Immature natural killer cell (primary cell): Measurements from ENCODE around the gene CYP2S1. TPM values are rescaled to one million over a fixed set of nuclear protein-coding genes. Genes with fewer than 3 reads are reported as not detected.

Experiments used
- DNase-seq, 3 donors: peaks; one replicate each; pipeline ENCODE4 v3.0.0; 2022; ENCODE audit warnings: mixed read lengths in 1 of 3
- H3K27ac Mint-ChIP-seq, 6 donors: one replicate each; pipeline ENCODE4 v1.8.0; 2020; ENCODE audit warnings: mixed read lengths in 6 of 6, mild to moderate bottlenecking in 5 of 6, inconsistent platforms in 4 of 6, moderate library complexity in 3 of 6
- H3K27me3 Mint-ChIP-seq, 3 donors: one replicate each; pipeline ENCODE4 v1.8.0; 2020 to 2021; ENCODE audit warnings: low read depth in 3 of 3, mild to moderate bottlenecking in 3 of 3, mixed read lengths in 3 of 3, moderate library complexity in 3 of 3, inconsistent platforms in 1 of 3
- H3K36me3 Mint-ChIP-seq, 3 donors: one replicate each; pipeline ENCODE4 v1.8.0; 2020; ENCODE audit warnings: mixed read lengths in 3 of 3, inconsistent platforms in 2 of 3, mild to moderate bottlenecking in 2 of 3
- H3K4me1 Mint-ChIP-seq, 2 donors: one replicate each; pipeline ENCODE4 v1.8.0; 2020; ENCODE audit warnings: inconsistent platforms in 2 of 2, mild to moderate bottlenecking in 2 of 2, mixed read lengths in 2 of 2, moderate library complexity in 1 of 2
- H3K4me3 Mint-ChIP-seq, 5 donors: one replicate each; pipeline ENCODE4 v1.8.0; 2020; ENCODE audit warnings: mild to moderate bottlenecking in 5 of 5, mixed read lengths in 5 of 5, inconsistent platforms in 3 of 5, moderate library complexity in 3 of 5
- H3K9me3 Mint-ChIP-seq, 6 donors: one replicate each; pipeline ENCODE4 v1.8.0; 2020; ENCODE audit warnings: mild to moderate bottlenecking in 6 of 6, mixed read lengths in 6 of 6, inconsistent platforms in 4 of 6, moderate library complexity in 3 of 6
- polyA plus RNA-seq, 3 donors: library from polyadenylated mRNA; unstranded; fragments of 300-500 nt; fragmentation: Illumina TruSeq; gene quantifications; one replicate each; pipeline ENCODE4 v1.2.3, GENCODE V29; 2021

Gene CYP2S1
- polyA plus RNA-seq, 3 donors from 2014 or later = 0.17 to 1.4 TPM; not detected in 1

DNA sequence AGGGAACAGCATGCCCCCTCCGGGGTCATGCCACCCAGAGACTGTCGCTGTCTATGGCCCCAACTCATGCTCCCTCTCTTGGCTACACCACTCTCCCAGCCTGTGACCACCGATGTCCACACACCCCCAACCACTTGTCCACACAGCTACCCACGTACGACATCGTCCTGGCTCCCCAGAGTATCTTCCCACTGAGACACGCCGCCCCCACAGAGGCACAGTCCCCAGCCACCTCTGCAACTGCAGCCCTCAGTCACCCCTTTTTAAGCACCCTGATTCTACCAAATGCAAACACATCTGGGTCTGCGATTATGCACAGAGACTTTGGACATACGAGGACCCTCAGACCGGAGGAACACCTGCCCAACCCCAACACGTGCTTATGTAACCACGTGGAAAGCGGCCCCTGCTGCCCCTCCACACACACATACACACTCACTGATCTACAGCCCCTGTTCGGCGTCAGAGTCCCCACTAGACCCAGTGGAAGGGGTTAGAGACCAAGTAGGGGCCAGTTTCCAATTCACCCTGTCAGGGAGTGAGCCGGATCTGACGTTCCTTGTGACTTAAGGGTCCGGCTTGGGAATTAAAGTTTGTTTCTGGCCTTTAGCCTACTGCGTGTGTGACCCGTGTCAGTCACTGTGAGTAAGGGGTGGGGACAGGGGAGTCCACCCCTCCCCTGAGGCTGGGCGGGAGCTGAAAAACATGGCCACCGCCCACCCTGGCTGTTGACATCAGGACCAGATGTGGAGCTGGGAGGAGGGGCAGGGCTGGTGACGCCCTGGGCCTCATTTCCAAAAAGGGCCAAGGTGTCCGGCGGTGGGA, 14.1 kb downstream of the CYP2S1 start:
- Mint-ChIP-seq H3K36me3 (no peaks in the 10 kb centered on the region), H3K9me3 (no peaks in the 10 kb centered on the region), H3K27ac (peak overlapping the region in 2 of 6 donors; percentile 2 to 21), H3K27me3 (peaks cover 3 to 8% (median 6%) of the 10 kb centered on the region in 3 donors), H3K4me3 (no peak overlapping the region), H3K4me1 (peaks cover 0 to 4% of the 10 kb centered on the region in 2 donors)
- DNase-seq = no peak

DNA sequence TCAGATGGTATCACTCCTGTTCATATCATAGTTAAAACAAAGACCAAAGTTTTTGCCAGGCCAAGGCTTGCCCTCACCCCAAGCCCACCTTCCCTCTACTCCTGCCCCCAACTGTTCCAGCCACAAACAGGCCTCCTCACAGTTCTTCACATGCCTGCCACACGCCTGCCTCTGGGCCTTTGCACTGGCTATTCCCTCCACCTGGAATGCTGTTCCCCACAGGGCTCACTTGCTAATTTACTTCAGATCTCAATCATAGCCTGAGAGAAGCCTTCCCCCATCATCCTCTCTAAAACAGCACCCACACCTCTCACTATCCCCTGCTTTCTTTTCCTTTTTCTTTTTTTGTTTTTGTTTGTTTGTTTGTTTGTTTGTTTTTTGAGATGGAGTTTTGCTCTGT, 21.1 kb downstream of the CYP2S1 start:
- no peak overlapping the region for H3K4me3 Mint-ChIP-seq
- peaks cover 6 to 11% (median 10%) of the 10 kb centered on the region in 3 donors for H3K27me3 Mint-ChIP-seq
- no peaks in the 10 kb centered on the region for H3K36me3 Mint-ChIP-seq
- no peak for DNase-seq
- H3K27ac Mint-ChIP-seq = peak overlapping the region in 3 of 6 donors; percentile 1 to 39 (median 3)
- no peaks in the 10 kb centered on the region for H3K4me1 Mint-ChIP-seq
- no peaks in the 10 kb centered on the region for H3K9me3 Mint-ChIP-seq

DNA sequence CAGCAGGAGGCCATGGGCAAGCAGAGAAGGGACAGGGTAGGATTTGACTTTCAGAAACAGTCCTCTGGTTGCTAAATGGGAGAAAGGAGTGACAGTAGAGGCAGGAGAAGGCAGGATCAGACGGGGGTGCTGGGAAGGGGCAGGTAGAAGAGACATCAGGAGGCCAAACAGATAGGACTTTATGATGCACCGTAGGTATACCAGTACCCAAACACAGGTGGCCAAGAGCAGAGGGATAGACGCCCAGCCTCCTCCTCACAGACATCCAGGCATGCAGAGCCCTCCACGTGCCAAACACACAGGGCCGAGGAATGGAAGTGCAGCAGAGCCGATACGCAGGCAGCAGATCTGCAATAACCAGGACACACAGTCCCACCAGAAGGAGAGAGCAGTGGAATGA, 24.7 kb downstream of the CYP2S1 start:
- no peak overlapping the region for H3K27ac Mint-ChIP-seq
- H3K36me3 Mint-ChIP-seq = no peaks in the 10 kb centered on the region
- no peak overlapping the region for H3K4me3 Mint-ChIP-seq
- DNase-seq = no peak
- peaks cover 10 to 13% (median 11%) of the 10 kb centered on the region in 3 donors for H3K27me3 Mint-ChIP-seq
- H3K9me3 Mint-ChIP-seq = no peaks in the 10 kb centered on the region
- no peaks in the 10 kb centered on the region for H3K4me1 Mint-ChIP-seq

DNA sequence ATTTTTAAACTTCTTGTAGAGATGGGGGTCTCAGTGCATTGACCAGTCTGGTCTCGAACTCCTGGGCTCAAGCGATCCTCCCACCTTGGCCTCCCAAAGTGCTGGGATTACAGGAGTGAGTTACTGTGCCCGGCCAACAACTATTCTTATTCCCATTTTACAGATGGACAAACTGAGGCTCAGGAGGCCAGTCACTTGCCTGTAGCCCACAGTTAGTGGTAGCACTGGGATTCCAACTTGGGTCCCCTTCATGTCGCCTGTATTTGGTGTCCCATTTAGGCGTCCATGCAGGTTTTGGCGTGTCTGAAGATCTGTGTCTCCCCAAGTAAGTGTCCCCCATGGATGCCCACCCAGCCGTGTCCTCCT, 25.2 kb downstream of the CYP2S1 start:
- H3K27ac Mint-ChIP-seq = no peak overlapping the region
- H3K27me3 Mint-ChIP-seq = peaks cover 10 to 15% (median 11%) of the 10 kb centered on the region in 3 donors
- no peak overlapping the region for H3K4me3 Mint-ChIP-seq
- no peaks in the 10 kb centered on the region for H3K36me3 Mint-ChIP-seq
- no peaks in the 10 kb centered on the region for H3K4me1 Mint-ChIP-seq
- no peaks in the 10 kb centered on the region for H3K9me3 Mint-ChIP-seq
- no peak for DNase-seq

DNA sequence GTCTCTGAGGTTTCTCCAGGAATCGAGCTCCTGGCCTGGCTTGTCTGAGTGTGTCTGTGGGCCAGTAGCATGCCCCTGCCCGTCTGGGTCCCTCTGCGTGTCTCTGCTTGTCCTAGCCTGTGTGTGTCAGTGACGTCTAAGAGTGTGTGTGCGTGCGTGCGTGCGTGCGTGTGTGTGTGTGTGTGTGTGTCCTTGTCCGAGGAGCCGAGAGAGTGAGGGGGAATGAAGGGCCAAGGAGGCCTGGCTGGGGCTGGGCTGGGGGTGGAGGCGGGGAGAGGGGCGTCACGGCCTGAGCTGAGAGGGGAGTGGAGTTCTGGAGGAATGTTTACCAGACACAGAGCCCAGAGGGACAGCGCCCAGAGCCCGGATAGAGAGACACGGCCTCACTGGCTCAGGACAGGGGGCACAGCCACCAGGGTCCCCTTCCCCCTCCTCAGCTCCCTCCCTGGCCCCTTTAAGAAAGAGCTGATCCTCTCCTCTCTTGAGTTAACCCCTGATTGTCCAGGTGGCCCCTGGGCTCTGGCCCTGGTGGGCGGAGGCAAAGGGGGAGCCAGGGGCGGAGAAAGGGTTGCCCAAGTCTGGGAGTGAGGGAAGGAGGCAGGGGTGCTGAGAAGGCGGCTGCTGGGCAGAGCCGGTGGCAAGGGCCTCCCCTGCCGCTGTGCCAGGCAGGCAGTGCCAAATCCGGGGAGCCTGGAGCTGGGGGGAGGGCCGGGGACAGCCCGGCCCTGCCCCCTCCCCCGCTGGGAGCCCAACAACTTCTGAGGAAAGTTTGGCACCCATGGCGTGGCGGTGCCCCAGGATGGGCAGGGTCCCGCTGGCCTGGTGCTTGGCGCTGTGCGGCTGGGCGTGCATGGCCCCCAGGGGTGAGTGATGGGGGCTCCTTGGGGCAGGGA, 25.8 kb downstream of the CYP2S1 start, which contains the start of gene AXL:
Gene AXL (plus strand): TSS at position 609 of the 893 bp plus-strand sequence. CDS start 170 bp downstream, at position 779.
- Mint-ChIP-seq H3K36me3 (no peaks in the 10 kb centered on the region), H3K27ac (peak within 1 kb of the TSS in 1 of 6 donors; percentile 59), H3K27me3 (peaks cover 10 to 15% (median 11%) of the 10 kb centered on the region in 3 donors), H3K4me3 (no peak within 1 kb of the TSS), H3K9me3 (no peaks in the 10 kb centered on the region), H3K4me1 (no peaks in the 10 kb centered on the region)
- no peak for DNase-seq

DNA sequence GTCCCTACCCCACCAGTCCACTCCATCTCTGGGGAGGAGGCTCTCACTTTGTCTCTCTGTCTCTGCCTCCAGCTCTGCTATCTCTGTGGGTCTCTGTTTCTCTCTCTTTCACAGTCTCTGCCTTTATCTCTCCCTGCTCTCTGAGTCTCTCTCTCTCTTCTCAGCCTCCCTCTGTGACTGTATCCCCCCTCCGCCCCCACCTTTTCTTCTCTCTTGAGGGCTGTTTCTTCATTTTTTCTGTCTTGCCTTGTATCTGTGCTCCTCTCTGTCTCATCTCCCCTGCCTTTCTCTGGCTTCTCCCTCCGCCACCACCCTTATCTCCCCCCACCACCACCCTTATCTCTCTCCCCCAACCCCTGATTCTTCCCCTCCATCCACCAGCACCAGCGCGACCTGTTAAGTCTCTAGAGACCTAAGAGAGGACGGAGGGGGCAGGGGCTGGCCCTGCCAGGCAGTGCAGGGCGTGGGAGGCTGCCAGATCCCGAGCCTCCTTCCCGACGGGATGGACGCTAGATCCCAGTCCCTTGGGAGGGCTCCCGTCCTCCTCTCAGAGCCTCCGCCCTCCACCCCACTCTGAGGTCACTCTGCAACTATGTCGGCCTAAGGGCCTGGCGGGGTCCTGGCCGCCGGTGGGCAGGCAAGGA, 27.0 kb downstream of the CYP2S1 start:
- Mint-ChIP-seq H3K27me3 (peaks cover 10 to 14% (median 10%) of the 10 kb centered on the region in 3 donors), H3K4me1 (no peaks in the 10 kb centered on the region), H3K27ac (peak overlapping the region in 1 of 6 donors; percentile 59), H3K4me3 (no peak overlapping the region), H3K36me3 (no peaks in the 10 kb centered on the region), H3K9me3 (no peaks in the 10 kb centered on the region)
- no peak for DNase-seq

DNA sequence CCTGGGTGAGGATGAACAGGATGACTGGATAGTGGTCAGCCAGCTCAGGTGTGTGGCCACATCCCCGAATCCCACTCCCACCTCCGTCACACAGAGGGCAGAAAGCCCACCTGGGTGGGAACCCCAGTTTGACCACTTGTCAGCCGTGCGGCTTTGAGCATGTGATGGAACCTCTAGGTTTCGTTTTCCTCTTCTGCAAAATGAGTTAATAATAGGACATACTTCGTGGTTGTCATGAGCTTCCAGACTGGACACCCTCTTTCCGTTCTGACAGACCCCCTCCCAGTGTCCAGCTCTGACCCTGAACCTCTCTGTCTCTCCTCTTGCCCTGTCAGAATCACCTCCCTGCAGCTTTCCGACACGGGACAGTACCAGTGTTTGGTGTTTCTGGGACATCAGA, 27.8 kb downstream of the CYP2S1 start:
- H3K36me3 Mint-ChIP-seq = no peaks in the 10 kb centered on the region
- peaks cover 5 to 6% of the 10 kb centered on the region in 2 donors for H3K4me1 Mint-ChIP-seq
- H3K9me3 Mint-ChIP-seq = no peaks in the 10 kb centered on the region
- no peak overlapping the region for H3K4me3 Mint-ChIP-seq
- no peak for DNase-seq
- no peak overlapping the region for H3K27ac Mint-ChIP-seq
- H3K27me3 Mint-ChIP-seq = peaks cover 13 to 20% (median 13%) of the 10 kb centered on the region in 3 donors

DNA sequence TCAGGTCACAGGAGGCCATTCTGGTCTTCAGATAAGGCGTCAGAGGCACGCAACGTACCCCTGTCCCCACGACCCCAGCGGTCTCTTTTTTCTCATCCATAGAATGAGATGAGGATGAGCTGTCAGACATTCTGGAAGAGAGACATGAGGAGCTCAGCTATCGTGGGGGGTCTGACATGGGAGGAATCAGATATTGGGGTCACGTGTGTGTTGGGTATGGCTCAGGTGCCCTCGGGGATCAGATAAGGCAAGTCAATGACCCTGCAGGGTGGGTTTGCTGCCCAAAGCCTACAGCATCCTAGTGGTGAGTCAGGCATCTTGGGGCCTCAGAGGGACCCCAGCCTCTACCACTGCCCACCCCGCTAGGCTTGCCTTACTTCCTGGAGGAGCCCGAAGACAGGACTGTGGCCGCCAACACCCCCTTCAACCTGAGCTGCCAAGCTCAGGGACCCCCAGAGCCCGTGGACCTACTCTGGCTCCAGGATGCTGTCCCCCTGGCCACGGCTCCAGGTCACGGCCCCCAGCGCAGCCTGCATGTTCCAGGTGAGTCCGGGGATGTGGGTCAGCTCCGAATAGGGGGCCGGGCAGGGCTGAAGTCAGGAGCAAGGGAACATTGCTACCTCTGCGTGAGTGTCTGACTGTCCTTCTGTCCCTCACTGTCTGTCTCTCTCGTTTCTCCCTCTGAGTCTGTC, 28.6 kb downstream of the CYP2S1 start:
- Mint-ChIP-seq H3K27me3 (peaks cover 13 to 23% (median 16%) of the 10 kb centered on the region in 3 donors), H3K9me3 (no peaks in the 10 kb centered on the region), H3K4me3 (no peak overlapping the region)

DNA sequence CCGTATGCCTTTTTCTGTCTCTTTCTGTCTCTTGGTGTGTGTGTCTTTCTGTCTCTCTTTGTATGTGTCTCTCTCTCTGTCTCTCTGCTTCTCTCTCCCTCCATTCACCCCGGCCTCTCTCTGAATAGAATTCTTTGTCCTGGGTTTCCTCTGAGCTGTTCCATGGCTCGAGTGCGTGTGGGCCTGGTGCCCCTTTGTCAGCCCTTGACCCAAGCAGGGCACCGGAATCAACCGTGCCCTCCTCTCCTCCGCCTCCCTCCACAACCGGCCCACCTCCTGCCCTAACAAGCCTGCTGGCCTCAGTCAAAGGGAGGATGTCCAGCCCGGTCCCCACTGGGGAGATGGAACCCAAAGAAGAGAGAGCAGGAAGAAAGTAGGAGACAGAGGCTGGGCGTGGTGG, 29.2 kb downstream of the CYP2S1 start:
- Mint-ChIP-seq H3K27ac (peak overlapping the region in 1 of 6 donors; percentile 26), H3K4me3 (peak overlapping the region in 1 of 5 donors; percentile 13), H3K27me3 (peaks cover 13 to 29% (median 16%) of the 10 kb centered on the region in 3 donors)

More for the DNA sequence above, 28.6 kb downstream of the CYP2S1 start:
- Mint-ChIP-seq H3K4me1 (peaks cover 9 to 11% of the 10 kb centered on the region in 2 donors), H3K36me3 (no peaks in the 10 kb centered on the region), H3K27ac (no peak overlapping the region)
- DNase-seq = no peak

DNA sequence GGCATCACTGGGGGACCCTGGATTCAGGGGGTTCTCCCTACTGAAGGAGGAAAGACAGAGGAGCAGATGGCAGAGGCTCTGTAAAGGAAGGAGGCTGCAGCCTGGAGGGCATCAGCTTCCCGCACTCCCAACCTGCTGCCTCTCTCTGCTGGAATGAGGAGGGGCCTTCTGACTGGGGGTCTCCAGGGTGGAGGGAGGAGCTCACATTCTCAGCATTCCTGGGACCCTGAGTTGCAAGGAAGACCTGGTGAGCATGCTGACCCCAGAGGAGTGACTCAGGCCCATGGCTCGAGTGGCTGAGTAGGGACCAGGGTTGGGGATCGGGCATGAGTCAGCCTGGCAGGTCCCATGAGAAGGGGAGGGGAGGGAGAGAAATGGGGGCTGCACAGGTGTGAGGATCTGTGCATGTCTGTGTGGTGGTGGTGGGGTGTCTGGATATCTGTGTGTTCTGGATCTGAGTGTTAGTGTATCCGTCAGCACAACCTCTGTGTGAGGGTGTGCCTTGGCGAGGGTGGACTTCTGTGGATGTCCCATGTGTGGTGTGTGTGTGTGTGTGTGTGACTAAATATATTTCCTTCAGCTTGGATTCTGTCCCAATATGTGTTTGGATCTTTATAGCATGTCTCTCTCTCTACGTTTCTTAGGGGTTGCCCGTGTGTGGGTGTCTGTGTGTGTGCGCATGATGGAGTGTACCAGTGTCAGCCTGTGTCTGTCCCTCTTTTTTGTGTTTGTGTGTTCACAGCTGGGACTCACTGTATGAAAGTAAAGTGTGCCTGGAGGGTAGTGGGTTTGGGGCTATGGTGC, 30.6 kb downstream of the CYP2S1 start:
- no peak for DNase-seq
- Mint-ChIP-seq H3K4me1 (peaks cover 14 to 16% of the 10 kb centered on the region in 2 donors), H3K4me3 (peak overlapping the region in 1 of 5 donors; percentile 12), H3K27ac (peak overlapping the region in 2 of 6 donors; percentile 16 to 36), H3K9me3 (no peaks in the 10 kb centered on the region), H3K36me3 (no peaks in the 10 kb centered on the region), H3K27me3 (peaks cover 10 to 27% (median 12%) of the 10 kb centered on the region in 3 donors)

More for the DNA sequence above, 29.2 kb downstream of the CYP2S1 start:
- H3K4me1 Mint-ChIP-seq = peaks cover 14 to 16% of the 10 kb centered on the region in 2 donors
- DNase-seq = no peak
- no peaks in the 10 kb centered on the region for H3K36me3 Mint-ChIP-seq
- H3K9me3 Mint-ChIP-seq = no peaks in the 10 kb centered on the region

DNA sequence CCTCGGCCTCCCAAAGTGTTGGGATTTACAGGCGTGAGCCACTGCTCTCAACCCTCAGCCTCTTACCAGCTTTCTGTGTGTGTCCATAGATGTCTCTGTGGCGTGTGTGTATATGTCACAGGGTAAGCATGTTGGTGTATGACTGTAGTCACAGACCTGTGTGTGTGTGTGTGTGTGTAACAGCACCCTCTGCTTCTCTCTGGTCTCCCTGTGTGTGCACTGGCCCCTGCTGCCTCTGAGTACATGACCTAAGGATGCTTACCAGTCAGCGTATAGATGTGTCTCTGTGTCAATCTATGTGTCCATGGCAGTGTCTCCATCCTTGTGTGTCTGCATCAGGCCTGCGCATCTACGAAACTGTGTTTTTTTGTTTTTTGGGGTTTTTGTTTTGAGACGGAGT, 31.6 kb downstream of the CYP2S1 start:
- no peaks in the 10 kb centered on the region for H3K9me3 Mint-ChIP-seq
- peaks cover 8 to 25% (median 12%) of the 10 kb centered on the region in 3 donors for H3K27me3 Mint-ChIP-seq
- H3K4me3 Mint-ChIP-seq = no peak overlapping the region
- H3K4me1 Mint-ChIP-seq = peaks cover 14 to 16% of the 10 kb centered on the region in 2 donors
- H3K36me3 Mint-ChIP-seq = no peaks in the 10 kb centered on the region
- DNase-seq = no peak
- peak overlapping the region in 3 of 6 donors; percentile 36 to 66 (median 65) for H3K27ac Mint-ChIP-seq
